ENCODE results near the gene LEKR1. TPM values are rescaled to one million over a fixed set of nuclear protein-coding genes. Genes with fewer than 3 reads are reported as not detected.
A peak's percentile ranks its signal among the peaks of the same experiment; 100 is the strongest.

Gene LEKR1
- total RNA-seq, 1 experiment from 2014 or later = 5.1 TPM

DNA sequence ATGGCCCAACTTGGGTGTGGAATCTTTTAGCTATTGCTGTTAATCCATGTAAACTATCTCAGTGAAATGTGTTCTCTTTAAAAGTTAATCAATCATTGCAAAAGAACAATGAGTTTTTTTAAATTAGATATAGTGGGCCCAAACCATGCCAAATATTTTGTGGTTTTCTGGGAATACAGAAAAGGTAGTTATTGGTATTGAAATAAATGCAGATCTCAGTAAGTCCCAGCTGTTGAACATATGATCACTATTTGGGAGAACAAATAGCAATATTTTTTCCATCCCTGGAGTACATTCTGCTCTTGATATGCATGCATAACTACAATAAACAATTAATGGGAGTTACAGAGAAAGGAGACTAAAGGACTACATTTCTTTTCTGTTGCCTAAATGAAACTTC is 36.0 kb upstream of the LEKR1 start:
- no peaks in the 10 kb centered on the region for H3K9me3 Mint-ChIP-seq (ENCODE audit: low read depth, unreplicated experiment)
- H3K27ac Mint-ChIP-seq (ENCODE audit: unreplicated experiment) = no peak overlapping the region
- TF ChIP-seq, protein P1, sequence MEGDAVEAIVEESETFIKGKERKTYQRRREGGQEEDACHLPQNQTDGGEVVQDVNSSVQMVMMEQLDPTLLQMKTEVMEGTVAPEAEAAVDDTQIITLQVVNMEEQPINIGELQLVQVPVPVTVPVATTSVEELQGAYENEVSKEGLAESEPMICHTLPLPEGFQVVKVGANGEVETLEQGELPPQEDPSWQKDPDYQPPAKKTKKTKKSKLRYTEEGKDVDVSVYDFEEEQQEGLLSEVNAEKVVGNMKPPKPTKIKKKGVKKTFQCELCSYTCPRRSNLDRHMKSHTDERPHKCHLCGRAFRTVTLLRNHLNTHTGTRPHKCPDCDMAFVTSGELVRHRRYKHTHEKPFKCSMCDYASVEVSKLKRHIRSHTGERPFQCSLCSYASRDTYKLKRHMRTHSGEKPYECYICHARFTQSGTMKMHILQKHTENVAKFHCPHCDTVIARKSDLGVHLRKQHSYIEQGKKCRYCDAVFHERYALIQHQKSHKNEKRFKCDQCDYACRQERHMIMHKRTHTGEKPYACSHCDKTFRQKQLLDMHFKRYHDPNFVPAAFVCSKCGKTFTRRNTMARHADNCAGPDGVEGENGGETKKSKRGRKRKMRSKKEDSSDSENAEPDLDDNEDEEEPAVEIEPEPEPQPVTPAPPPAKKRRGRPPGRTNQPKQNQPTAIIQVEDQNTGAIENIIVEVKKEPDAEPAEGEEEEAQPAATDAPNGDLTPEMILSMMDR (IDR thresholded peaks at IDR 0.05; ENCODE audit: unreplicated experiment) = no peak
- H3K4me1 Mint-ChIP-seq (ENCODE audit: low read depth, unreplicated experiment) = peaks cover 40% of the 10 kb centered on the region
- peaks cover under 1% of the 10 kb centered on the region for H3K36me3 Mint-ChIP-seq (ENCODE audit: insufficient read depth, unreplicated experiment)
- H3K4me3 Mint-ChIP-seq (ENCODE audit: low read depth, unreplicated experiment) = no peak overlapping the region
- no peaks in the 10 kb centered on the region for H3K27me3 Mint-ChIP-seq (ENCODE audit: unreplicated experiment)
- intact Hi-C loops (cut with micrococcal nuclease; ENCODE audit: unreplicated experiment) = no loop called here
- CTCF ChIA-PET = no interaction called here
- DNase-seq = no peak
- BruUV-seq (replicated peaks) = no TSS peak

DNA sequence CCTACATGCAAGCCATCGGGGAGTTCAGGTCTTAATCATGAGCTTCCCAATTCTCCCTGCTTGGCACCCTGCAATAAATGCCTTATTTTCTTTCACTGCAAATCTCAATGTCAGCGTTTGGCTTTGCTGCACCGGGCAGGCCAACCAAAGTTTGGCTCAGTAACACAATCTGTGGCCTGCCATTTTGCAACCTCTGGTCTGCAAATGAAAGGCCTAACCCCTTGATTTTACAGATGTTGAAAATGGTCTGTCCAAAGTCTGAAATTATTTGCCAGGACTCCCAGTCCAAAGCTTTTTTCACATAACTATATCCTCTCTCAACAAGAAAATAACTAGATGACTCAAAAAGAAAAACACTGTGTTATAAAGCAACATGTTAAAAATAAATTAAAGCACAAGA is 34.0 kb upstream of the LEKR1 start:
- CTCF ChIA-PET = no interaction called here
- Mint-ChIP-seq H3K27me3 (ENCODE audit: unreplicated experiment) (no peaks in the 10 kb centered on the region), H3K4me1 (ENCODE audit: low read depth, unreplicated experiment) (peaks cover 43% of the 10 kb centered on the region), H3K9me3 (ENCODE audit: low read depth, unreplicated experiment) (no peaks in the 10 kb centered on the region), H3K27ac (ENCODE audit: unreplicated experiment) (no peak overlapping the region), H3K36me3 (ENCODE audit: insufficient read depth, unreplicated experiment) (peaks cover 5% of the 10 kb centered on the region), H3K4me3 (ENCODE audit: low read depth, unreplicated experiment) (no peak overlapping the region)
- BruUV-seq (replicated peaks) = no TSS peak
- DNase-seq = no peak
- TF ChIP-seq, protein P1 (IDR thresholded peaks at IDR 0.05; ENCODE audit: unreplicated experiment) = no peak
- intact Hi-C loops (cut with micrococcal nuclease; ENCODE audit: unreplicated experiment) = no loop called here

DNA sequence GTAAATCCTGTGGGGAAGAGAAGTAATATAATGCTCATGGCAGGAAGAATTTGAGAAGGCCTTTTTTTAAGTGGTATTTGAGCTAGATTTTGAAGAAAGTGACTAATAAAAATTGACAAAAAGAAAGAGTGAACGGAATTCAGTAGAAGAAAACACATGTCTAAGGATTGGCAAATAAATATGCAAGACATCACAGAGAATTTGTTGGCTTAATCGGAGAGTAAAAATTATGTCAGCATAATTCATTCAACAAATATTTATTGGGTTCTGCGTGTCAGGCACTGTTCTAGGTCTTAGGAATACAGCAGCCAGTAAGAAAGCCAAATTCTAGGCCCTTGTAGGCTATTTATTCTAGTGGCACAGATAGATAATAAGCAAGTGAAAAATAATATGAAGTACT is 33.6 kb upstream of the LEKR1 start:
- DNase-seq = no peak
- Mint-ChIP-seq H3K36me3 (ENCODE audit: insufficient read depth, unreplicated experiment) (peaks cover 5% of the 10 kb centered on the region), H3K4me3 (ENCODE audit: low read depth, unreplicated experiment) (no peak overlapping the region), H3K27ac (ENCODE audit: unreplicated experiment) (no peak overlapping the region), H3K9me3 (ENCODE audit: low read depth, unreplicated experiment) (no peaks in the 10 kb centered on the region), H3K27me3 (ENCODE audit: unreplicated experiment) (no peaks in the 10 kb centered on the region), H3K4me1 (ENCODE audit: low read depth, unreplicated experiment) (peaks cover 43% of the 10 kb centered on the region)
- TF ChIP-seq, protein P1 (IDR thresholded peaks at IDR 0.05; ENCODE audit: unreplicated experiment) = no peak
- intact Hi-C loops (cut with micrococcal nuclease; ENCODE audit: unreplicated experiment) = no loop called here
- no TSS peak for BruUV-seq (replicated peaks)
- CTCF ChIA-PET = no interaction called here

DNA sequence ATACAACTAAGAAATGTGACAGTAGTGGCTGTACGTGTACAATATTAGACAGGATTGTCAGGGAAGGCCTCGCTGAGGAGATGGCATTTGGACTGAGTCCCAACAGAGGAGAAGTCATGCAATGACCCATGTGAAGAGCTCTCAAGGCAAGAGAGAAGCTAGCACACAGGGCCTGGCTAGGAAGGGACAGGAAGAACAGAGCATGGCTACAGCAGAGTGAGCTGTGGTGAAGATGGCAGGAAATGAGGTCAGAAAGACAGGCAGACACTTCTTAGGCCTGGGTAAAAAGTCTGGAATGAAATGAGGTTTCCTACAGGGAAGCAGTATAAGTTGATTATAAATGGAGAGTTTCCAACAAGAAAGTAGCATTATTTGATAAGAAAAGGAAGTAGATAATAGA is 33.2 kb upstream of the LEKR1 start:
- CTCF ChIA-PET = no interaction called here

More for the DNA sequence above, 33.2 kb upstream of the LEKR1 start:
- Mint-ChIP-seq H3K36me3 (ENCODE audit: insufficient read depth, unreplicated experiment) (peaks cover 5% of the 10 kb centered on the region), H3K4me1 (ENCODE audit: low read depth, unreplicated experiment) (peaks cover 39% of the 10 kb centered on the region), H3K9me3 (ENCODE audit: low read depth, unreplicated experiment) (no peaks in the 10 kb centered on the region), H3K27me3 (ENCODE audit: unreplicated experiment) (no peaks in the 10 kb centered on the region), H3K27ac (ENCODE audit: unreplicated experiment) (peak overlapping the region; percentile 1), H3K4me3 (ENCODE audit: low read depth, unreplicated experiment) (no peak overlapping the region)
- no peak for DNase-seq
- intact Hi-C loops (cut with micrococcal nuclease; ENCODE audit: unreplicated experiment) = no loop called here
- no TSS peak for BruUV-seq (replicated peaks)
- TF ChIP-seq, protein P1 (IDR thresholded peaks at IDR 0.05; ENCODE audit: unreplicated experiment) = no peak
